SK-N-SH (cell line): ENCODE measurements around the gene KIFC3.

Experiments
- GATA2 ChIP-seq: sonication (generic); formaldehyde crosslinking; IDR thresholded peaks from 2 replicates; pipeline ENCODE4 v1.5.0; 2020; ENCODE audit warnings: mild to moderate bottlenecking, missing genetic modification reagents
- MEF2A ChIP-seq: IDR thresholded peaks from 2 replicates; pipeline ENCODE4 v1.4.0; 2012; ENCODE audit warnings: low read depth, borderline replicate concordance
- POLR2AphosphoS5 ChIP-seq: IDR thresholded peaks from 2 replicates; pipeline ENCODE4 v1.6.1; 2012; ENCODE audit warnings: low read depth, low read length
- RAD21 ChIP-seq: IDR thresholded peaks from 2 replicates; pipeline ENCODE4 v1.6.1; 2012; ENCODE audit warnings: mild to moderate bottlenecking, low read length
- TAF1 ChIP-seq: IDR thresholded peaks from 2 replicates; pipeline ENCODE4 v1.6.1; 2012; ENCODE audit warnings: low read depth, mild to moderate bottlenecking, low read length, moderate library complexity, borderline replicate concordance
- TF ChIP-seq, protein P1 (sequence below): fragments of 200-600 bp; sonication (generic); IDR thresholded peaks from 2 replicates; pipeline ENCODE4 v1.6.1; 2017; ENCODE audit warnings: antibody characterized with exemption, mild to moderate bottlenecking, moderate library complexity
- TF ChIP-seq, protein P2 (sequence below): IDR thresholded peaks from 2 replicates; pipeline ENCODE4 v1.4.0; 2012; ENCODE audit warnings: low read depth, borderline replicate concordance
- TF ChIP-seq, protein P3 (sequence below): fragments of 150-350 bp; IDR thresholded peaks from 2 replicates; pipeline ENCODE4 v1.6.1; 2016; ENCODE audit warnings: mild to moderate bottlenecking, low read depth, low read length
- TF ChIP-seq, protein P4 (sequence below): IDR thresholded peaks from 2 replicates; pipeline ENCODE4 v1.4.0; 2012; ENCODE audit warnings: low read depth

DNA sequence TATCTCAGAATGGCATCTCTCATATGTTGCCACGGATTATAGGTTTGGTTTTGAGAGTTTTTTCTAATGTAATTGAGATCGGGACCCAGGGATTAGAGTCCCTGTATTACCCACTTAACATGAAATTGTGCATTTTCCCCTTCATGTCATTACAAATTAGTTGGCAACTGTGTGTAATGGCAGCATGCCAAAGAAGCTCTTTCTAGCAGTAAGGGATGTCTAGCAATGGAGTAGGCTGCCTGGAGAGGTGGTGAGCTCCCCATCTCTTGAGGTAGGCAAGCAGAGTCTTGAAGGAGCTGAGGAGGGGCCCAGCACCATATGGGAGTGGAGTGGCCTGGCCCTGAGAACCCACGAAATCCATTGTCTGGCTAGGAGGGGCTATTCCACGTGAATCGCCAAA is 76.7 kb downstream of the KIFC3 start:
- TF ChIP-seq, protein P1, sequence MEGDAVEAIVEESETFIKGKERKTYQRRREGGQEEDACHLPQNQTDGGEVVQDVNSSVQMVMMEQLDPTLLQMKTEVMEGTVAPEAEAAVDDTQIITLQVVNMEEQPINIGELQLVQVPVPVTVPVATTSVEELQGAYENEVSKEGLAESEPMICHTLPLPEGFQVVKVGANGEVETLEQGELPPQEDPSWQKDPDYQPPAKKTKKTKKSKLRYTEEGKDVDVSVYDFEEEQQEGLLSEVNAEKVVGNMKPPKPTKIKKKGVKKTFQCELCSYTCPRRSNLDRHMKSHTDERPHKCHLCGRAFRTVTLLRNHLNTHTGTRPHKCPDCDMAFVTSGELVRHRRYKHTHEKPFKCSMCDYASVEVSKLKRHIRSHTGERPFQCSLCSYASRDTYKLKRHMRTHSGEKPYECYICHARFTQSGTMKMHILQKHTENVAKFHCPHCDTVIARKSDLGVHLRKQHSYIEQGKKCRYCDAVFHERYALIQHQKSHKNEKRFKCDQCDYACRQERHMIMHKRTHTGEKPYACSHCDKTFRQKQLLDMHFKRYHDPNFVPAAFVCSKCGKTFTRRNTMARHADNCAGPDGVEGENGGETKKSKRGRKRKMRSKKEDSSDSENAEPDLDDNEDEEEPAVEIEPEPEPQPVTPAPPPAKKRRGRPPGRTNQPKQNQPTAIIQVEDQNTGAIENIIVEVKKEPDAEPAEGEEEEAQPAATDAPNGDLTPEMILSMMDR: no peak
- TF ChIP-seq RAD21: no peak
- TF ChIP-seq, protein P2, sequence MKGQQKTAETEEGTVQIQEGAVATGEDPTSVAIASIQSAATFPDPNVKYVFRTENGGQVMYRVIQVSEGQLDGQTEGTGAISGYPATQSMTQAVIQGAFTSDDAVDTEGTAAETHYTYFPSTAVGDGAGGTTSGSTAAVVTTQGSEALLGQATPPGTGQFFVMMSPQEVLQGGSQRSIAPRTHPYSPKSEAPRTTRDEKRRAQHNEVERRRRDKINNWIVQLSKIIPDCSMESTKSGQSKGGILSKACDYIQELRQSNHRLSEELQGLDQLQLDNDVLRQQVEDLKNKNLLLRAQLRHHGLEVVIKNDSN: no peak
- TF ChIP-seq GATA2 (CRISPR knock-in tag): no peak
- TF ChIP-seq TAF1: no peak
- TF ChIP-seq, protein P3, sequence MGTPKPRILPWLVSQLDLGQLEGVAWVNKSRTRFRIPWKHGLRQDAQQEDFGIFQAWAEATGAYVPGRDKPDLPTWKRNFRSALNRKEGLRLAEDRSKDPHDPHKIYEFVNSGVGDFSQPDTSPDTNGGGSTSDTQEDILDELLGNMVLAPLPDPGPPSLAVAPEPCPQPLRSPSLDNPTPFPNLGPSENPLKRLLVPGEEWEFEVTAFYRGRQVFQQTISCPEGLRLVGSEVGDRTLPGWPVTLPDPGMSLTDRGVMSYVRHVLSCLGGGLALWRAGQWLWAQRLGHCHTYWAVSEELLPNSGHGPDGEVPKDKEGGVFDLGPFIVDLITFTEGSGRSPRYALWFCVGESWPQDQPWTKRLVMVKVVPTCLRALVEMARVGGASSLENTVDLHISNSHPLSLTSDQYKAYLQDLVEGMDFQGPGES: no peak
- TF ChIP-seq POLR2AphosphoS5: no peak
- TF ChIP-seq, protein P4, sequence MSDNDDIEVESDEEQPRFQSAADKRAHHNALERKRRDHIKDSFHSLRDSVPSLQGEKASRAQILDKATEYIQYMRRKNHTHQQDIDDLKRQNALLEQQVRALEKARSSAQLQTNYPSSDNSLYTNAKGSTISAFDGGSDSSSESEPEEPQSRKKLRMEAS: no peak
- no peak for TF ChIP-seq MEF2A
